Measurements from ENCODE around the gene PCDHGA9. TPM values are rescaled to one million over a fixed set of nuclear protein-coding genes. Genes with fewer than 3 reads are reported as not detected.
A peak's percentile ranks its signal among the peaks of the same experiment; 100 is the strongest.

The PCDHGA9 gene
- polyA plus RNA-seq, 1 donor (not counting 4 experiments of a cell fraction or from before 2014, with no cell fraction given): 0.28 TPM

GRCh38 chr5:141420855-141421488, 18.4 kb downstream of the PCDHGA9 start, which contains the start of gene PCDHGA11:
Gene PCDHGA11 (plus strand): TSS chr5:141421051. CDS start chr5:141421228, 177 bp downstream.
- Histone ChIP-seq H3K79me2 (ENCODE audit: control insufficient read depth, insufficient read depth, low read length) (no peaks in the 10 kb centered on the region), H3K9me3 (ENCODE audit: control insufficient read depth, low read depth, low read length) (peaks cover 25% of the 10 kb centered on the region), H3K27ac (ENCODE audit: control insufficient read depth, insufficient read depth, low read length) (no peak within 1 kb of the TSS), H3K27me3 (ENCODE audit: control insufficient read depth, extremely low read depth, insufficient read depth, low read length) (peaks cover 34% of the 10 kb centered on the region), H3K36me3 (ENCODE audit: control insufficient read depth in 2 of 2, extremely low read depth in 1 of 2, insufficient read depth in 2 of 2, low read length in 2 of 2) (no peaks in the 10 kb centered on the region), H3K9ac (ENCODE audit: control insufficient read depth, extremely low read depth, insufficient read depth, low read length) (peak within 1 kb of the TSS; percentile 42), H3K4me1 (ENCODE audit: control insufficient read depth, extremely low read depth, insufficient read depth, low read length) (no peaks in the 10 kb centered on the region), H3K4me3 (ENCODE audit: control insufficient read depth in 2 of 3, extremely low read depth in 1 of 3, insufficient read depth in 2 of 3, low read depth in 1 of 3, low read length in 3 of 3) (peak within 1 kb of the TSS; percentile 37 to 68 (median 60)), H4K20me1 (ENCODE audit: control insufficient read depth, extremely low read depth, insufficient read depth, low read length) (no peaks in the 10 kb centered on the region), H3K9me1 (ENCODE audit: control insufficient read depth, extremely low read depth, insufficient read depth, low read length) (no peaks in the 10 kb centered on the region), H2AFZ (ENCODE audit: control insufficient read depth, low read length) (peak within 1 kb of the TSS; percentile 65), H3K4me2 (ENCODE audit: control insufficient read depth, extremely low read depth, insufficient read depth, low read depth, low read length) (peak within 1 kb of the TSS; percentile 69)
- TF ChIP-seq, protein P1, sequence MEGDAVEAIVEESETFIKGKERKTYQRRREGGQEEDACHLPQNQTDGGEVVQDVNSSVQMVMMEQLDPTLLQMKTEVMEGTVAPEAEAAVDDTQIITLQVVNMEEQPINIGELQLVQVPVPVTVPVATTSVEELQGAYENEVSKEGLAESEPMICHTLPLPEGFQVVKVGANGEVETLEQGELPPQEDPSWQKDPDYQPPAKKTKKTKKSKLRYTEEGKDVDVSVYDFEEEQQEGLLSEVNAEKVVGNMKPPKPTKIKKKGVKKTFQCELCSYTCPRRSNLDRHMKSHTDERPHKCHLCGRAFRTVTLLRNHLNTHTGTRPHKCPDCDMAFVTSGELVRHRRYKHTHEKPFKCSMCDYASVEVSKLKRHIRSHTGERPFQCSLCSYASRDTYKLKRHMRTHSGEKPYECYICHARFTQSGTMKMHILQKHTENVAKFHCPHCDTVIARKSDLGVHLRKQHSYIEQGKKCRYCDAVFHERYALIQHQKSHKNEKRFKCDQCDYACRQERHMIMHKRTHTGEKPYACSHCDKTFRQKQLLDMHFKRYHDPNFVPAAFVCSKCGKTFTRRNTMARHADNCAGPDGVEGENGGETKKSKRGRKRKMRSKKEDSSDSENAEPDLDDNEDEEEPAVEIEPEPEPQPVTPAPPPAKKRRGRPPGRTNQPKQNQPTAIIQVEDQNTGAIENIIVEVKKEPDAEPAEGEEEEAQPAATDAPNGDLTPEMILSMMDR (optimal IDR thresholded peaks at IDR 0.05 in 1 of 3, IDR thresholded peaks at IDR 0.05 in 1 of 3, conservative IDR thresholded peaks at IDR 0.05 in 1 of 3; ENCODE audit: extremely low read depth in 1 of 3, insufficient read depth in 2 of 3, low read length in 3 of 3): peak; percentile 52 to 70 (median 64)
- no peak for TF ChIP-seq EZH2 (IDR thresholded peaks at IDR 0.05; ENCODE audit: low read length)
- peak; percentile 53 for FAIRE-seq
- no peak for DNase-seq (ENCODE audit: low read depth, low spot score)
- dilution Hi-C loops (cut with MboI; ENCODE audit: extremely low pct_ligation_motif_present, low sequenced_read_pairs): no loop called here

DNA sequence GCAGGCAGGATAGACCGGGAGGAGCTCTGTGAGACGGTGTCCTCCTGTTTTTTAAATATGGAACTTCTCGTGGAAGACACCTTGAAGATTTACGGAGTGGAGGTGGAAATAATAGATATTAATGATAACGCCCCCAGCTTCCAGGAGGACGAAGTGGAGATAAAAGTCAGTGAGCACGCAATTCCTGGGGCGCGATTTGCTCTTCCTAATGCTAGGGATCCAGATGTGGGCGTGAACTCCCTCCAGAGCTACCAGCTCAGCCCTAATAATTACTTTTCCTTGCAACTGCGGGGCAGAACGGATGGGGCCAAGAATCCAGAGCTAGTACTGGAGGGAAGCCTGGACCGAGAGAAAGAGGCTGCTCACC, 18.9 kb downstream of the PCDHGA9 start:
- H3K9me3 ChIP-seq (ENCODE audit: control insufficient read depth, low read depth, low read length): peaks cover 28% of the 10 kb centered on the region
- DNase-seq (ENCODE audit: low read depth, low spot score) (no peak), FAIRE-seq (no peak)
- TF ChIP-seq, protein P1 (optimal IDR thresholded peaks at IDR 0.05 in 1 of 3, IDR thresholded peaks at IDR 0.05 in 1 of 3, conservative IDR thresholded peaks at IDR 0.05 in 1 of 3; ENCODE audit: extremely low read depth in 1 of 3, insufficient read depth in 2 of 3, low read length in 3 of 3): no peak
- TF ChIP-seq EZH2 (IDR thresholded peaks at IDR 0.05; ENCODE audit: low read length): no peak
- H3K36me3 ChIP-seq (ENCODE audit: control insufficient read depth in 2 of 2, extremely low read depth in 1 of 2, insufficient read depth in 2 of 2, low read length in 2 of 2): no peaks in the 10 kb centered on the region
- H3K9me1 ChIP-seq (ENCODE audit: control insufficient read depth, extremely low read depth, insufficient read depth, low read length): no peaks in the 10 kb centered on the region
- H3K9ac ChIP-seq (ENCODE audit: control insufficient read depth, extremely low read depth, insufficient read depth, low read length): no peak overlapping the region
- no peaks in the 10 kb centered on the region for H3K4me1 ChIP-seq (ENCODE audit: control insufficient read depth, extremely low read depth, insufficient read depth, low read length)
- H2AFZ ChIP-seq (ENCODE audit: control insufficient read depth, low read length): peak overlapping the region; percentile 65
- no peaks in the 10 kb centered on the region for H3K79me2 ChIP-seq (ENCODE audit: control insufficient read depth, insufficient read depth, low read length)
- H4K20me1 ChIP-seq (ENCODE audit: control insufficient read depth, extremely low read depth, insufficient read depth, low read length): no peaks in the 10 kb centered on the region
- peak overlapping the region; percentile 37 to 68 (median 60) for H3K4me3 ChIP-seq (ENCODE audit: control insufficient read depth in 2 of 3, extremely low read depth in 1 of 3, insufficient read depth in 2 of 3, low read depth in 1 of 3, low read length in 3 of 3)
- H3K27ac ChIP-seq (ENCODE audit: control insufficient read depth, insufficient read depth, low read length): no peak overlapping the region
- H3K4me2 ChIP-seq (ENCODE audit: control insufficient read depth, extremely low read depth, insufficient read depth, low read depth, low read length): peak overlapping the region; percentile 69
- peaks cover 38% of the 10 kb centered on the region for H3K27me3 ChIP-seq (ENCODE audit: control insufficient read depth, extremely low read depth, insufficient read depth, low read length)
- dilution Hi-C loops (cut with MboI; ENCODE audit: extremely low pct_ligation_motif_present, low sequenced_read_pairs): no loop called here

Measured in keratinocyte (primary cell).